K562 (cell line): ENCODE measurements around the gene TMEM208. TPM values are rescaled to one million over a fixed set of nuclear protein-coding genes. Genes with fewer than 3 reads are reported as not detected.

Experiments used
- ARNT ChIP-seq, 2 experiments: fragments of 450-650 bp; IDR thresholded peaks; 2 replicates each; pipeline ENCODE4 v1.6.1; 2016; ENCODE audit warnings: mild to moderate bottlenecking in 1 of 2
- CAMTA2 ChIP-seq: fragments of 250-450 bp; sonication (Bioruptor Pico); conservative IDR thresholded peaks from 2 replicates; pipeline ENCODE4 v1.5.1; 2022
- CREB1 ChIP-seq, 2 experiments: sonication (generic) in 1 of 2; formaldehyde crosslinking in 1 of 2; IDR thresholded peaks; 2 replicates each; pipeline versions ENCODE4 v1.6.1 to v1.8.0; 2012 to 2022; ENCODE audit warnings: inconsistent platforms in 1 of 2, mild to moderate bottlenecking in 1 of 2, missing genetic modification reagents in 1 of 2, moderate library complexity in 1 of 2
- ESRRA ChIP-seq: fragments of 450-650 bp; IDR thresholded peaks from 2 replicates; pipeline ENCODE4 v1.6.1; 2014; ENCODE audit warnings: low read depth, mild to moderate bottlenecking, moderate library complexity, borderline replicate concordance
- ETV1 ChIP-seq: fragments of 450-650 bp; conservative IDR thresholded peaks from 2 replicates; pipeline ENCODE4 v1.6.1; 2016; ENCODE audit warnings: missing genetic modification characterization, control low read depth, low read depth, missing compliant biosample characterization
- PHF20 ChIP-seq: fragments of 450-650 bp; IDR thresholded peaks from 2 replicates; pipeline ENCODE4 v1.6.1; 2018; ENCODE audit not compliant: partially characterized antibody
- PHF8 ChIP-seq: fragments of 200-600 bp; sonication (generic); IDR thresholded peaks from 2 replicates; pipeline ENCODE4 v1.6.1; 2012; ENCODE audit warnings: mixed run types, mild to moderate bottlenecking, inconsistent platforms, low read length, moderate library complexity, borderline replicate concordance
- RB1 ChIP-seq: fragments of 450-650 bp; IDR thresholded peaks from 2 replicates; pipeline ENCODE4 v1.6.1; 2017; ENCODE audit warnings: low read depth, mild to moderate bottlenecking
- SAFB ChIP-seq: fragments of 200-400 bp; formaldehyde crosslinking; IDR thresholded peaks from 2 replicates; pipeline ENCODE4 v1.6.1; 2017; ENCODE audit warnings: low read depth, low read length, borderline replicate concordance
- SAFB2 ChIP-seq: fragments of 200-400 bp; formaldehyde crosslinking; IDR thresholded peaks from 2 replicates; pipeline ENCODE4 v1.6.1; 2018; ENCODE audit warnings: borderline replicate concordance, low read length, low read depth, moderate library complexity; ENCODE audit not compliant: severe bottlenecking
- SP1 ChIP-seq: sonication (generic); formaldehyde crosslinking; IDR thresholded peaks from 2 replicates; pipeline ENCODE4 v1.8.1; 2022; ENCODE audit warnings: mild to moderate bottlenecking, missing genetic modification reagents
- STAT6 ChIP-seq: sonication (generic); formaldehyde crosslinking; IDR thresholded peaks from 2 replicates; pipeline ENCODE4 v1.8.1; 2023; ENCODE audit warnings: mild to moderate bottlenecking, missing genetic modification reagents
- TARDBP ChIP-seq: fragments of 450-650 bp; IDR thresholded peaks from 2 replicates; pipeline ENCODE4 v1.6.1; 2016
- ZBED1 ChIP-seq: IDR thresholded peaks from 2 replicates; pipeline ENCODE4 v1.6.1; 2014
- ZNF253 ChIP-seq: fragments of 250-450 bp; sonication (Bioruptor Pico); conservative IDR thresholded peaks from 2 replicates; pipeline ENCODE4 v1.6.1; 2021; ENCODE audit warnings: mild to moderate bottlenecking
- ZNF511 ChIP-seq: sonication (generic); formaldehyde crosslinking; IDR thresholded peaks from 2 replicates; pipeline ENCODE4 v1.8.0; 2022; ENCODE audit warnings: mild to moderate bottlenecking, missing genetic modification reagents
- polyA plus RNA-seq, 8 experiments: library from polyadenylated mRNA; depleted of rRNA in 4 of 8; stranded (reverse) in 5 of 8; unstranded in 3 of 8; fragments of >200 nt; fragmentation: Nextera tagmentation in 2 of 8; fragmentation: Illumina TruSeq in 1 of 8; extraction: Ambion mirVana in 2 of 8; extraction: Trizol in 1 of 8; gene quantifications; 2 replicates each; pipeline versions ENCODE4 v1.2.1 to v1.2.3, GENCODE V29; 2011 to 2014; ENCODE audit warnings: inconsistent platforms in 1 of 8, missing spikeins in 1 of 8
- total RNA-seq, 7 experiments: library from RNA; depleted of rRNA in 6 of 7; stranded (reverse); fragments of >200 nt in 6 of 7; fragmentation: Illumina TruSeq in 2 of 7; extraction: Trizol in 2 of 7; gene quantifications; 2 replicates each; pipeline versions ENCODE4 v1.2.1 to v1.2.3, GENCODE V29; 2011 to 2021; ENCODE audit warnings: low replicate concordance in 1 of 7
- TF ChIP-seq, protein P1 (sequence below): fragments of 200-800 bp; sonication (Bioruptor generic); IDR thresholded peaks from 2 replicates; pipeline ENCODE4 v1.6.1; 2017; ENCODE audit warnings: missing genetic modification characterization, missing compliant biosample characterization
- TF ChIP-seq, protein P2 (sequence below): sonication (generic); formaldehyde crosslinking; IDR thresholded peaks from 2 replicates; pipeline ENCODE4 v1.8.0; 2023; ENCODE audit warnings: mild to moderate bottlenecking, missing genetic modification reagents
- TF ChIP-seq, protein P3 (sequence below): fragments of 450-650 bp; IDR thresholded peaks from 2 replicates; pipeline ENCODE4 v1.6.1; 2016; ENCODE audit warnings: borderline replicate concordance

Gene TMEM208
- total and polyA plus RNA-seq, 9 of the 15 experiments (the other 6 are each of a cell fraction or from before 2014, with no cell fraction given), result 31.8 to 239 (median 54.3) TPM

DNA sequence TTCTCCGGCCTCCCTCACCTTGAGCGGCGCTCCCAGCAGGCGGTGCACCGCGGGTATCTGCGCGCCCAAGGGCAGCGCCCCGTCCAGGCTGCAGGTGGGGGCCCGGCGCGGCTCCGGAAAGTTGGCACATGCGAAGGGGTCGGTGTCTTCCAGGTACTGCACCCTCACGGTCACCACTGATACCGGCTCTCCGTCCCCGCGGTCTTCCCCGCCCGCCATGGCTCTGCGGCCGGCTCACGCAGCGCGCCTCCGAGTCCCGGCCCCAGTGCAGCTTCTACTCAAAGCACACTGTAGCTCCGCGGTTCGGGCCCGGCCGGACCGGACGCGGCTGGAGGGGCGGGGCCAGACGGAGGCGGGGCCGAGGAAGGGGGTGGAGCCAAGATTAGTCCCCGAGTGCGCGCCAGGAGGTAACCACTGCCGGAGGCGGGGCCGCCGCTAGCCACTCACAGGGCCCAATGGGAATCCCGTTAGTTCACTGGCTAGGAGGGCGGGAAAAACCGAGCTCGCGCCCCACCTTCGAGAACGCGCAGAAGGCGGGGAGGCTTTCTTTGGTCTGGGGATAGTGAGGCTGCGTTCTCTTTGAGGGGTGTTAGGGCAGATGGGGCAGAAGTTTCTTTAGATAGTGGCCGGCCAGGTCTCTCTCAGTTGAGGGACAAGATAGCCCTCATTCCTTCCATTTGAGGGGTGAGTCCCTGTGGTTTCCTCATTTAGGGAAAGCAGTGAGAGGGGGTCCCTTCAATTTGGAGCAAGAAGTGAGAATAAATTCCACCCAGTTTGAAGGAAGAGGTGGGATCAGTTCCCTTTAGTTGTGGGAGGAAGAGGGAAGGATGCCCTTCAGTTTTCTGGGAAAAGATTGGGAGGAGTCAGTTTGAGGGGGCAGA lies 20.5 kb downstream of the TMEM208 start, which contains the start of gene FHOD1 (continued):
- TF ChIP-seq, protein P1, sequence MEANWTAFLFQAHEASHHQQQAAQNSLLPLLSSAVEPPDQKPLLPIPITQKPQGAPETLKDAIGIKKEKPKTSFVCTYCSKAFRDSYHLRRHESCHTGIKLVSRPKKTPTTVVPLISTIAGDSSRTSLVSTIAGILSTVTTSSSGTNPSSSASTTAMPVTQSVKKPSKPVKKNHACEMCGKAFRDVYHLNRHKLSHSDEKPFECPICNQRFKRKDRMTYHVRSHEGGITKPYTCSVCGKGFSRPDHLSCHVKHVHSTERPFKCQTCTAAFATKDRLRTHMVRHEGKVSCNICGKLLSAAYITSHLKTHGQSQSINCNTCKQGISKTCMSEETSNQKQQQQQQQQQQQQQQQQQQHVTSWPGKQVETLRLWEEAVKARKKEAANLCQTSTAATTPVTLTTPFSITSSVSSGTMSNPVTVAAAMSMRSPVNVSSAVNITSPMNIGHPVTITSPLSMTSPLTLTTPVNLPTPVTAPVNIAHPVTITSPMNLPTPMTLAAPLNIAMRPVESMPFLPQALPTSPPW (CRISPR knock-in tag), result peak; percentile 37
- TF ChIP-seq ESRRA, result peak; percentile 49
- TF ChIP-seq ZNF253 (CRISPR knock-in tag), result no peak
- peak; percentile 76; the same call in 1 of the 2 replicates for TF ChIP-seq PHF8
- no peak for TF ChIP-seq CAMTA2 (CRISPR knock-in tag)
- TF ChIP-seq SAFB2, result no peak
- TF ChIP-seq TARDBP, result peak; percentile 50; the same call in 1 of the 2 replicates
- 0 out of 4 replicates have a peak, but pooled peaks of 1 of the 2 experiments have one; percentile 35 for TF ChIP-seq ARNT (IDR thresholded peaks at IDR 0.05)
- TF ChIP-seq RB1, result peak; percentile 88; the same call in 1 of the 2 replicates
- TF ChIP-seq, protein P2, sequence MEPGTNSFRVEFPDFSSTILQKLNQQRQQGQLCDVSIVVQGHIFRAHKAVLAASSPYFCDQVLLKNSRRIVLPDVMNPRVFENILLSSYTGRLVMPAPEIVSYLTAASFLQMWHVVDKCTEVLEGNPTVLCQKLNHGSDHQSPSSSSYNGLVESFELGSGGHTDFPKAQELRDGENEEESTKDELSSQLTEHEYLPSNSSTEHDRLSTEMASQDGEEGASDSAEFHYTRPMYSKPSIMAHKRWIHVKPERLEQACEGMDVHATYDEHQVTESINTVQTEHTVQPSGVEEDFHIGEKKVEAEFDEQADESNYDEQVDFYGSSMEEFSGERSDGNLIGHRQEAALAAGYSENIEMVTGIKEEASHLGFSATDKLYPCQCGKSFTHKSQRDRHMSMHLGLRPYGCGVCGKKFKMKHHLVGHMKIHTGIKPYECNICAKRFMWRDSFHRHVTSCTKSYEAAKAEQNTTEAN, result 0 out of 2 replicates have a peak, but pooled peaks have one; percentile 56
- 0 out of 2 replicates have a peak, but pooled peaks have one; percentile 42 for TF ChIP-seq ETV1 (tag)
- peak; percentile 64; the same call in 1 of the 2 replicates for TF ChIP-seq ZNF511
- TF ChIP-seq SAFB, result no peak
- TF ChIP-seq CREB1 (IDR thresholded peaks at IDR 0.05), result peak; percentile 45; the same call in 1 of the 2 replicates
- TF ChIP-seq CREB1 (CRISPR knock-in tag; IDR thresholded peaks at IDR 0.05), result no peak
- TF ChIP-seq STAT6 (CRISPR knock-in tag), result peak; percentile 63; the same call in 1 of the 2 replicates
- peak; percentile 20 for TF ChIP-seq PHF20
- peak; percentile 84 for TF ChIP-seq SP1
- TF ChIP-seq, protein P3, sequence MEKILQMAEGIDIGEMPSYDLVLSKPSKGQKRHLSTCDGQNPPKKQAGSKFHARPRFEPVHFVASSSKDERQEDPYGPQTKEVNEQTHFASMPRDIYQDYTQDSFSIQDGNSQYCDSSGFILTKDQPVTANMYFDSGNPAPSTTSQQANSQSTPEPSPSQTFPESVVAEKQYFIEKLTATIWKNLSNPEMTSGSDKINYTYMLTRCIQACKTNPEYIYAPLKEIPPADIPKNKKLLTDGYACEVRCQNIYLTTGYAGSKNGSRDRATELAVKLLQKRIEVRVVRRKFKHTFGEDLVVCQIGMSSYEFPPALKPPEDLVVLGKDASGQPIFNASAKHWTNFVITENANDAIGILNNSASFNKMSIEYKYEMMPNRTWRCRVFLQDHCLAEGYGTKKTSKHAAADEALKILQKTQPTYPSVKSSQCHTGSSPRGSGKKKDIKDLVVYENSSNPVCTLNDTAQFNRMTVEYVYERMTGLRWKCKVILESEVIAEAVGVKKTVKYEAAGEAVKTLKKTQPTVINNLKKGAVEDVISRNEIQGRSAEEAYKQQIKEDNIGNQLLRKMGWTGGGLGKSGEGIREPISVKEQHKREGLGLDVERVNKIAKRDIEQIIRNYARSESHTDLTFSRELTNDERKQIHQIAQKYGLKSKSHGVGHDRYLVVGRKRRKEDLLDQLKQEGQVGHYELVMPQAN, result 0 out of 2 replicates have a peak, but pooled peaks have one; percentile 11
- TF ChIP-seq ZBED1, result no peak
